Measurements from ENCODE around the gene TATDN3. TPM values are rescaled to one million over a fixed set of nuclear protein-coding genes. Genes with fewer than 3 reads are reported as not detected.
"Not testable (repeated sequence)": the region's sequence is repeated elsewhere in the genome, so short reads cannot be mapped to it uniquely, and the experiment has no call there.

Gene TATDN3
- total RNA-seq, 2 experiments from 2014 or later = 15.3 to 17.0 TPM

DNA sequence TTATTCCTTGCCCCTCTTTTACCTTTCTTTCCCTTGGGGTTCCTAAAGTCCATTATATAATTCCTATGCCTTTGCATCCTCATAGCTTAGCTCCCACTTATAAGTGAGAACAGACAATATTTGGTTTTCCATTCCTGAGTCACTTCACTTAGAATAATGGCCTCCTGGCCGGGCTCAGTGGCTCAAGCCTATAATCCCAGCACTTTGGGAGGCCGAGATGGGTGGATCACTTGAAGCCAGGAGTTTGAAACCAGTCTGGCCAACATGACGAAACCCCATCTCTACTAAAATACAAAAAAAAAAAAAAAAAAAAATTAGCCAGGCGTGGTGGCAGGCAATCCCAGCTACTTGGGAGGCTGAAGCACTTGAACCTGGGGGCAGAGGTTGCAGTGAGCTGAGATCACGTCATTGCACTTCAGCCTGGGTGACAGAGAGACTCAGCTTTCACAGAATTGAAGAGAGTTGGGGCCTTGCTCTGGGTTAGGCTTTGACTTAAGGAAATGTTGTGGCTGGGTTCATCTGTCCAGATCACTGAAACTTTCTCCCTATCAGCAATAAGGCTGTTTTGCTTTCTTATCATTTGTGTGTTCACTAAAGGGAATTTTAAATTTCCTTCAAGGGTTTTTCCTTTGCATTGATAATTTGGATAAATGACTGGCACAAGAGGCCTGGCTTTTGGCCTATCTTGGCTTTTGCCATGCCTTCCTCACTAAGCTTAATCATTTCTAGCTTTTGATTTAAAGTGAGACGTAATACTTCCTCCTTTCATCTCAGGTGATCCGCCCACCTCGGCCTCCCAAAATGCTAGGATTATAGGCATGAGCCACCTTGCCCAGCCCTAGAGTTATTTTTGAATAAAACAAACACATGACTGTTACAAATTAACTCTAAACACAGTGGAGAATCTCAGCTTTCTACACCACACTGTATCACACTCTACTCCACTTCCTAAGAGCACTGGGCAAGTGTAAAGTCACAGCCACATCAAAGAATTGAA, 41.8 kb downstream of the TATDN3 start:
- not testable (repeated sequence) for ATAC-seq

DNA sequence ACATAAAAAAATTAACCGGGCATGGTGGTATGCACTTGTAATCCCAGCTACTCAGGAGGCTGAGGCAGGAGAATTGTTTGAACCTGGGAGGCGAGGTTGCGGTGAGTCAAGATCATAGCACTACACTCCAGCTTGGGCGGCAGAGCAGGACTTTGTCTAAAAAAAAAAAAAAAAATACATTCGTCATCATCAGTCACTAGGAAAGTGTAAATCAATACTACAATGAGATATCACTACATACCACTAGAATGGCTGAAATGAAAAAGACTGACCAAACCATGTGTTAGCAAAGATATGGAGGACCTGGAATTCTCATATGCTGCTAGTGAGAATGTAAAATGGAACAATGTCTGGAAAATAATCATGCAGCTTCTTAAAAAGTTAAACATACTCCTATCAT, 46.5 kb downstream of the TATDN3 start:
- ChIA-PET POLR2A (no interaction called here), CTCF (interaction anchor here (0.8 kb wide), 2 partner anchors 9 to 157 kb away, joined by 3 to 4 read pairs; no protein-coding TSS in a partner anchor)
- Mint-ChIP-seq H3K36me3 (ENCODE audit: low read depth) (no peaks in the 10 kb centered on the region), H3K27ac (no peak overlapping the region), H3K27me3 (ENCODE audit: low read depth) (no peaks in the 10 kb centered on the region), H3K4me1 (ENCODE audit: low read depth) (peaks cover 9% of the 10 kb centered on the region), H3K9me3 (ENCODE audit: insufficient read depth) (no peaks in the 10 kb centered on the region), H3K4me3 (no peak overlapping the region)
- ATAC-seq (no peak), DNase-seq (no peak)

More for the DNA sequence above, 41.8 kb downstream of the TATDN3 start:
- not testable (repeated sequence) for DNase-seq; H3K36me3 Mint-ChIP-seq (ENCODE audit: low read depth); H3K27me3 Mint-ChIP-seq (ENCODE audit: low read depth); H3K9me3 Mint-ChIP-seq (ENCODE audit: insufficient read depth); H3K27ac Mint-ChIP-seq; H3K4me1 Mint-ChIP-seq (ENCODE audit: low read depth); H3K4me3 Mint-ChIP-seq
- POLR2A ChIA-PET = interaction anchor here (0.7 kb wide), 1 partner anchor 24 kb away, joined by 3 read pairs; the partner anchor contains the start of gene FLVCR1
- CTCF ChIA-PET = interaction anchor here (1.4 kb wide), 1 partner anchor 169 kb away, joined by 4 read pairs; no protein-coding TSS in a partner anchor

DNA sequence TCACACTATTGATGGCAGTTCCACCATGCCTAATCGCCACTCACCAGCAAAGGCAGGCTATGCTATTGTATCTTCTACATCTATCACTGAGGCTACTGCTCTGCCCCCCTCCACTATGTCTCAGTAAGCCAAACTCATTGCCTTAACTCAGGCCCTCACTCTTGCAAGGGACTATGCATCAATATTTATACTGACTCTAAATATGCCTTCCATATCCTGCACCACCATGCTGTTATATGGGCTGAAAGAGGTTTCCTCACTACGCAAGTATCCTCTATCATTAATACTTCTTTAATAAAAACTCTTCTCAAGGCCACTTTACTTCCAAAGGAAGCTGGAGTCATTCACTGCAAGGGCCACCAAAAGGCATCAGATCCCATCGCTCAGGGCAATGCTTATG, 52.8 kb downstream of the TATDN3 start:
- H3K27ac Mint-ChIP-seq; H3K27me3 Mint-ChIP-seq (ENCODE audit: low read depth); H3K9me3 Mint-ChIP-seq (ENCODE audit: insufficient read depth); CTCF ChIA-PET; H3K4me1 Mint-ChIP-seq (ENCODE audit: low read depth); POLR2A ChIA-PET; H3K36me3 Mint-ChIP-seq (ENCODE audit: low read depth); DNase-seq; H3K4me3 Mint-ChIP-seq; ATAC-seq: not testable (repeated sequence)

DNA sequence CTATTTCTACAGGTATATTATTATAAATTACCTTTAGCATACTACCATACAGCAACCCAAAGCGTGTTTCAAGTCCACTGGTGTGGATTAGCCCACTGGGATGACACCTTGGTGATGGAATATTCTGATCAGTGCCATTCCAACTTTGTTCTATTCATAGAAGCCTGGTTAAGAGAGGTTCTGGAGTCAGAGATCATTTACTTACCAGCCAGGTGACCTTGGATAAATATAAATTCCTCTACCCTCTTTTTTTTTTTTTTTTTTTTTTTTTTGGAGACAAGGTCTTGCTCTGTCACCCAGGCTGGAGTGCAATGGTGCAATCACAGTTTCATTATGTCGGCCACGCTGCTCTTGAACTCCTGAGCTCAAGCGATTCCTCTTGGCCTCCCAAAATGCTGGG, 55.9 kb downstream of the TATDN3 start, which contains the start of gene SPATA45:
Gene SPATA45 (minus strand): TSS at position 101 of the 400 bp plus-strand sequence. CDS start 11,500 bp downstream, outside the sequence.
- no peaks in the 10 kb centered on the region for H3K9me3 Mint-ChIP-seq (ENCODE audit: insufficient read depth)
- H3K36me3 Mint-ChIP-seq (ENCODE audit: low read depth) = peaks cover 3% of the 10 kb centered on the region
- no peaks in the 10 kb centered on the region for H3K27me3 Mint-ChIP-seq (ENCODE audit: low read depth)
- ChIA-PET POLR2A (no interaction called here), CTCF (interaction anchor here (1.0 to 1.3 kb wide), 2 partner anchors 10 to 32 kb away, joined by 3 to 5 read pairs; partner anchors contain the start of gene FLVCR1)
- H3K4me1 Mint-ChIP-seq (ENCODE audit: low read depth) = no peaks in the 10 kb centered on the region
- H3K27ac Mint-ChIP-seq = no peak within 1 kb of the TSS
- no peak within 1 kb of the TSS for H3K4me3 Mint-ChIP-seq
- ATAC-seq (no peak), DNase-seq (no peak)

DNA sequence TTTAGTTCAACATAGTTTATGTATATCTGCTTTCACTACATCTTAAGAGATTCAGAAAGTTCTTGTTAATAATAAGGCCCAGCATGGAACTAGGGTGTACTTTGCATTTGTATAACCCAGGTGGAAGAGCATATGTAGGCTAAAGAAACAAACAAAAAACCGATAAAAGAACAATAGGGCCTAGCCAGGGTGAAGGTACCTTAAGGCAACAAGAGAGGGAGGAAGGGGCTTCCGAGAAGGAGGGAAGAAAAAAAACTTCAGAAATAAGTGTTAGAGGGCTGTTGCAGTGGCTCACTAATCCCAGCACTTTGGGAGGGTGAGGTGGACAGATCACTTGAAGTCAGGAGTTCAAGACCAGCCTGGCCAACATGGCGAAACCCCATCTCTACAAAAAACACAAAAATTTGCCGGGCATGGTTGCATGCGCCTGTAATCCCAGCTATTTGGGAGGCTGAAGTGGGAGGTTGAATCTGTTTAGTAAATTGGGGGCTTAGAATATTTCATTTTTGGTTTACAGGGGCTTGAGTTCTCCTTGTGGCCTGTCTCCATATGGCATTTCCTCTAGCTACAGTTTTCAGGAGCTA, 60.5 kb downstream of the TATDN3 start:
- Mint-ChIP-seq H3K9me3 (ENCODE audit: insufficient read depth) (no peaks in the 10 kb centered on the region), H3K4me3 (no peak overlapping the region), H3K4me1 (ENCODE audit: low read depth) (peaks cover 14% of the 10 kb centered on the region), H3K27me3 (ENCODE audit: low read depth) (no peaks in the 10 kb centered on the region), H3K36me3 (ENCODE audit: low read depth) (peaks cover 14% of the 10 kb centered on the region), H3K27ac (no peak overlapping the region)
- DNase-seq (no peak), ATAC-seq (no peak)
- POLR2A ChIA-PET = no interaction called here
- CTCF ChIA-PET = no interaction called here

DNA sequence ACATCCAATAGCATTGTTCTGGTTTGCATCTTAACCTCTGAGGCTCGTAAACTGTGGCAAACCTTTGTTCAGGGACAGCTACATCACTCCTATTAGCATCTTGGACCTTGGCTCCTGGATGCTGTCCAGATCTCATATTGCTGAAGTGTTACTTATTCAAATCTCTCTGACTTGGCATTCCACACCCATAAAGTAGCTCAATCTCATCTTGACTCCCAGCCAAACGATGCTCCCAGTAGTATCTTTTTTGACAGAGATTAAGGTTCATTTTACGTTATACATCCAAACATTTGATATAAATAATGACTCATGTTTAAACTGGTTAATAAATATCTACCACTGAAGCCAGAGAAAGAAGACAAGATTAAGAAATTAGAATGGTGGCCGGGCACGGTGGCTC, 62.0 kb downstream of the TATDN3 start:
- DNase-seq = no peak
- H3K36me3 Mint-ChIP-seq (ENCODE audit: low read depth) = peaks cover 19% of the 10 kb centered on the region
- ATAC-seq = no peak
- peaks cover 15% of the 10 kb centered on the region for H3K4me1 Mint-ChIP-seq (ENCODE audit: low read depth)
- no peaks in the 10 kb centered on the region for H3K9me3 Mint-ChIP-seq (ENCODE audit: insufficient read depth)
- H3K27ac Mint-ChIP-seq = no peak overlapping the region
- H3K27me3 Mint-ChIP-seq (ENCODE audit: low read depth) = no peaks in the 10 kb centered on the region
- ChIA-PET CTCF (no interaction called here), POLR2A (no interaction called here)
- H3K4me3 Mint-ChIP-seq = no peak overlapping the region

DNA sequence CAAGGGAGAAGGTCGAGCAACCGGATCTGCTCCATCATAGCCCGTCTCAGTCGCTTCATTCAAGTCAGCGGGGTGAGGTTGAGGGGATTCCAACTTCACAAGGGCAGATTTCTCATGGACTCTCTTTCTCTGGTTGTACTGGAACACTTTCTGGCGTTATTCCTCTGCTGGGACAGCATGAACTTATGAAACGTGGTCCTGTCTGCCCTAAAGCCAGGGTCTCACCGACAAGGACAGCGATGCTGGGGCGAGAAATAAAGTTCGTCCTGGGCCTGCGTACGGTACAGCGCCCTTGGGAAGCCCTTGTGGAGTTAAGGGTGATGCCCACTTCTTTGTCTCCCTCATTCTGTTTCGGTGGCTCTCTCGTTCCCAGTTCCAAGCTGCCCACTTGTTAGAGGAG, 65.1 kb downstream of the TATDN3 start:
- CTCF ChIA-PET = interaction anchor here (1.5 kb wide), 1 partner anchor 107 kb away, joined by 4 read pairs; no protein-coding TSS in a partner anchor
- H3K27me3 Mint-ChIP-seq (ENCODE audit: low read depth) = no peaks in the 10 kb centered on the region
- H3K27ac Mint-ChIP-seq = peak overlapping the region; percentile 64
- H3K4me1 Mint-ChIP-seq (ENCODE audit: low read depth) = peaks cover 22% of the 10 kb centered on the region
- H3K9me3 Mint-ChIP-seq (ENCODE audit: insufficient read depth) = no peaks in the 10 kb centered on the region
- peak overlapping the region; percentile 91 for H3K4me3 Mint-ChIP-seq
- POLR2A ChIA-PET = no interaction called here
- H3K36me3 Mint-ChIP-seq (ENCODE audit: low read depth) = peaks cover 21% of the 10 kb centered on the region
- DNase-seq (no peak), ATAC-seq (no peak)

DNA sequence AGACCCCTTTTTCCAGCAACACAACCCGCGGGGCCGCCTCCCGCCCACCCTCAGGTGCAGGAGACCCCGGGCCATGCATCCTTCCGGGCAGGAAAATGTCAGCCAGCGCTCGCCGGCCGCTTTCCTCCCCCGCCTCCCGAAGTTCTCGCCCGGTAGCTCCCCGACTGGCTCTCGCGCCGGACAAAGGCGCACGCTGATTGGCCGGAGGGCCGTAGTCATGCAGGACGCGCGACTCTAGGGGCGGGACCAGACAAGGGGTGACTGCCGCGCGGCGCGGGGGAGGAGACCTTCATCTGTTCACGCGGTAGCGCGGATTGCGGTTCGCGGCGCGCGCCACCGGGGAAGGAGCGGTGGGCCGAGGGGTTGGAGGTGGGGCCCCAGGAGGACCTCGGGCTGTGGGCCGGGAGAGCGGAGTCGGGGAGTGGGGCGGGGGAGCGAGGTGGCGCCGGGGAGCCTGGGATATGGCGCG, 66.3 kb downstream of the TATDN3 start, which contains the start of gene FLVCR1:
Gene FLVCR1 (plus strand): TSS at position 284 of the 469 bp plus-strand sequence. CDS start 178 bp downstream, at position 462.
- ATAC-seq = peak; percentile 99
- peak; percentile 97 for DNase-seq
- H3K36me3 Mint-ChIP-seq (ENCODE audit: low read depth) = peaks cover 20% of the 10 kb centered on the region
- H3K27me3 Mint-ChIP-seq (ENCODE audit: low read depth) = no peaks in the 10 kb centered on the region
- ChIA-PET CTCF (interaction anchor here (1.0 to 1.5 kb wide), 5 partner anchors 10 to 402 kb away, joined by 3 to 5 read pairs (median 4); partner anchors contain the start of gene SPATA45), POLR2A (interaction anchor here (0.6 to 1.0 kb wide), 5 partner anchors 24 to 158 kb away, joined by 3 to 7 read pairs (median 3); no protein-coding TSS in a partner anchor)
- H3K9me3 Mint-ChIP-seq (ENCODE audit: insufficient read depth) = no peaks in the 10 kb centered on the region
- H3K4me1 Mint-ChIP-seq (ENCODE audit: low read depth) = peaks cover 22% of the 10 kb centered on the region
- H3K4me3 Mint-ChIP-seq = peak within 1 kb of the TSS; percentile 91
- peak within 1 kb of the TSS; percentile 98 for H3K27ac Mint-ChIP-seq

DNA sequence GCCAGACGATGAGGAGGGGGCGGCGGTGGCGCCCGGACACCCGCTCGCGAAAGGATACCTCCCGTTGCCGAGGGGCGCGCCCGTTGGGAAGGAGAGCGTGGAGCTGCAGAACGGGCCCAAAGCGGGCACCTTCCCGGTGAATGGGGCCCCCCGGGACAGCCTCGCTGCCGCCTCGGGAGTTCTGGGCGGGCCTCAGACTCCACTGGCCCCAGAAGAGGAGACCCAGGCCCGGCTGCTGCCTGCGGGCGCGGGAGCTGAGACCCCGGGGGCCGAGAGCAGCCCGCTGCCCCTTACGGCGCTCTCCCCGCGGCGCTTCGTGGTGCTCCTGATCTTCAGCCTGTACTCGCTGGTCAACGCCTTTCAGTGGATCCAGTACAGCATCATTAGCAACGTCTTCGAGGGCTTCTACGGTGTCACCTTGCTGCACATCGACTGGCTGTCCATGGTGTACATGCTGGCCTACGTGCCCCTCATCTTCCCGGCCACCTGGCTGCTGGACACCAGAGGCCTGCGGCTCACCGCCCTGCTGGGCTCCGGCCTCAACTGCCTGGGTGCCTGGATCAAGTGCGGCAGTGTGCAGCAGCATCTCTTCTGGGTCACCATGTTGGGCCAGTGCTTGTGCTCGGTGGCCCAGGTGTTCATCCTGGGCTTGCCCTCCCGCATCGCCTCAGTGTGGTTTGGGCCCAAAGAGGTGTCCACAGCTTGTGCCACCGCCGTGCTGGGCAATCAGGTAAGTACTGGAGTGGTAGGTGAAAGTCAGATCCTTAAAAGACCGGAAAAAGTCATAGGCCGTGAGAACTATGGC, 67.0 kb downstream of the TATDN3 start:
- ChIA-PET CTCF (interaction anchor here (1.0 to 1.5 kb wide), 5 partner anchors 11 to 402 kb away, joined by 3 to 5 read pairs (median 4); partner anchors contain the start of gene SPATA45), POLR2A (interaction anchor here (0.6 to 1.0 kb wide), 5 partner anchors 25 to 157 kb away, joined by 3 to 7 read pairs (median 3); no protein-coding TSS in a partner anchor)
- DNase-seq (peak; percentile 39), ATAC-seq (peak; percentile 25)
- Mint-ChIP-seq H3K9me3 (ENCODE audit: insufficient read depth) (no peaks in the 10 kb centered on the region), H3K27me3 (ENCODE audit: low read depth) (no peaks in the 10 kb centered on the region), H3K4me3 (peak overlapping the region; percentile 91), H3K4me1 (ENCODE audit: low read depth) (peaks cover 24% of the 10 kb centered on the region), H3K36me3 (ENCODE audit: low read depth) (peaks cover 20% of the 10 kb centered on the region), H3K27ac (peak overlapping the region; percentile 98)

DNA sequence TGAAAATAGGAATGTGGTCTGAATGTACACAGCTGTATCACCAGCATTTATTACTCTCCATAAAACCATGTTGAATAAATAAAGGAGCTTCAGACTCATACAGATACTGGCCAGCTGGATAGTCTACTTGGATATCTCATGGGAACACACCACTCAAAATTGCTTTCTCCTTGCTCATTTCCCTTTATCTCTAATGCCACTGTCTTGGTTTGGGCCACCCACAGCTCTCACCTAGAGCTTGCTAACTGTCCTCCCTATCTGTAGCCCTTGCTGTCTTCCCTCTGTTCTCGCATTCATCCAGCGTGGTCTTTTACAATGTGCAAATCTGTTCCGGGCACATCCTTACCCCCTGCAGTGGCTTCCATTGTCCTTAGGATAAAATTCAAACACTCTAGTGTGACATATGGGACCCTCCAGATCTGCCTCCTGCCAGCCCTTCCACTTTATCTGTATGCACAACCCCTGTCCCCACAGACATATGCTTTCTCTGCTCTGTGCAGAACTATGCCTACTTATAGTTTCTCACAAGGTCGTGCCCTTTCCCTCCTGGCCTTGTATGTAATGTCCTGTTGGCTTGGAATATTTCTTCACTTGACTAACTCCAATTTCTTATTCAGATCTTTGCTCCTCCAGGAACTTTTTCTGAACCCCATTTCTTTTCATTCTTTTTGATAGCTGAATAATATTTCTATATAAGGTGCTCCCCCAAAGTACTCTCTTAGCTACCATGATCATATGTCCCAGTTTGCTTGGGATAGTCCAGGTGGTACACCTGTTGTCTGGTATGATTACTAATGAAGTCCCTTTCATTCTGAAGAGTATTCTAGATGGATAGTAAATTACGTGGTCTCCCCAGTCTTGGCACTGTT, 69.3 kb downstream of the TATDN3 start:
- Mint-ChIP-seq H3K27me3 (ENCODE audit: low read depth) (no peaks in the 10 kb centered on the region), H3K36me3 (ENCODE audit: low read depth) (peaks cover 24% of the 10 kb centered on the region), H3K4me1 (ENCODE audit: low read depth) (peaks cover 25% of the 10 kb centered on the region), H3K4me3 (no peak overlapping the region), H3K9me3 (ENCODE audit: insufficient read depth) (no peaks in the 10 kb centered on the region), H3K27ac (no peak overlapping the region)
- DNase-seq (no peak), ATAC-seq (no peak)
- CTCF ChIA-PET = no interaction called here
- POLR2A ChIA-PET = interaction anchor here (1.2 kb wide), 1 partner anchor 69 kb away, joined by 3 read pairs; the partner anchor contains the start of genes NSL1 and TATDN3

Measured in activated CD8-positive, alpha-beta T cell treated with anti-CD3 and anti-CD28 coated beads, Interleukin-2, amount 10 ng/mL, durations not matched to agents 7 days and 5 days (primary cell).